GM19455 (cell line): ENCODE results near the gene PDE6D.

Experiments
- ATAC-seq: cut with Tn5 transposase; IDR thresholded peaks from one replicate; pipeline ENCODE4 v1.9.1; 2021; ENCODE audit not compliant: unreplicated experiment

PDE6D gene

DNA sequence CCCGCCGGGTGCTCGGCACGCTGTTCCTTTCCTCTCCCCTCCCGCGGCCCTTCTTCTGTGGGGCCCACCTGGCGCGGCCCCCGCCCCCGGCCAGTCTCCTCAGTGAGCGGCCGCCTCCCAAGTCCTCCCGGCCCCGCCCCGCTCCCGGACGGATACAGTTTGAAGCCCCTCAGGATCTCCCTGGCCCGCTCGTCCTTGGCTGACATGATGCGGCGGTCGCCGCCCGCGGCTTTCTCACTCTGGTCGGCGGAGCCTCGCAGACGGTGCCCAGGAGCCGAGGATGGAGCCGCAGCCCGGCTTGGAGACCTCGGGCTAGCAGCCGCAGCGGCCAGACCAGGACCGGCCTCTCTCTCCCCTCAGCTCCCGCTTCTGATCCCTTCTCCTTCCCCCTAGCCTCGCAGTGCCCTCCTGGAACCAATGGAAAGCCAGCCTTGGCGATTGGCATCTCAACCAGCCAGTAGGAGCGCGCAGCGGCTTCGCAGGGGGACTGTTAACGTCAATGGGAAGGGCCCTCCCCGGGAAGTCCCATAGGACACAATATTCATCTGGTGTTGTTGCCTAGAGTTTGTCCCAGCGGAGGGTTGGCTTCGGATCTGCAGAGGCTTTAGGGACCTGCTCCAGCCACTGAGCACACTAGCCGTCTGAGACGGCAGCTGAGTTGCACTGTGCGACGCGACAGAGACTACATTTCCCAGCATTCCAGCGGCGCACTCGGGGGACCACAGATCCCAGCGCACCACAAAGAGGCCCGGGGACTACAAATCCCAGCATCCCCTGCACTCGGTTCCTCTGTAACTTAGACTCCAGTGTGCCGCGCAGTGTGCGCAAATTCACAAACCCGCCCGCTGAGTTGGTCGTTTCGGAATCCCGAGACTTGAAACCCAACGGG, at the start of gene PDE6D:
PDE6D (minus strand) TSS at position 374 of the 889 bp plus-strand sequence; CDS start at position 206, 168 bp downstream.
- peak; percentile 89 for ATAC-seq

- no peak for ATAC-seq
These were observed 40.8 kb upstream of the PDE6D start for GRCh38 chr2:231821908-231822307.

- ATAC-seq: no peak
These were observed 39.8 kb upstream of the PDE6D start for GRCh38 chr2:231820786-231821303.

DNA sequence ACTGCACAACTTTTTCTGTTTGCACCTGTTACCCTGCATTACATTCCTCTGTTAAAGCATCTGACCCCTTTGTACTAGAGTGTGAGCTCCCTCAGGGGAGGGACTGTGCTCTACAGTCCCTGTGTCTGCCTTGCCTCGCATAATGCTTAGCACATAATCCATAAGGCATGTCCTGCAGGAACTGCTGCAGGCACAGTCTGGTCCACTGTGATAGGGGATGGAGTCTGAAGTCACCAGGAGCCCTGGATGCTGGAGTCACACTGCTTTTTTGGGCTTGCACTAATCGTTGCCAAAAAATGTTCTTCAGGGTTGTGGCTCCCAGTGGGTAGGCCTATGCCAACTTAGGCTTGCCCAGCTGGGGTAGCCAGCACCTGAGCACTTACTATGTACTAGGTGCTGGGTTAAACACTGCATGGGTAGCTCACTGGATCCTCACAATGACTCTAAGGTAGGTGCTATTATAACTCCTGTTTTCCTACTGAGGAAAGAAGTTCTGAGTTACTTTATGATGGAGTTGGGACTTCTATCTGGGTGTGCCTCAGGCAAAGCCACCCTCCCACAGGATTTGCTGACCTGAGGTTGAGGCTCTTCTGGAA, 38.5 kb upstream of the PDE6D start:
- no peak for ATAC-seq

GRCh38 chr2:231816327-231817026, 35.4 kb upstream of the PDE6D start:
- no peak for ATAC-seq

- no peak for ATAC-seq
These were observed 29.8 kb upstream of the PDE6D start for GRCh38 chr2:231810905-231811304.

DNA sequence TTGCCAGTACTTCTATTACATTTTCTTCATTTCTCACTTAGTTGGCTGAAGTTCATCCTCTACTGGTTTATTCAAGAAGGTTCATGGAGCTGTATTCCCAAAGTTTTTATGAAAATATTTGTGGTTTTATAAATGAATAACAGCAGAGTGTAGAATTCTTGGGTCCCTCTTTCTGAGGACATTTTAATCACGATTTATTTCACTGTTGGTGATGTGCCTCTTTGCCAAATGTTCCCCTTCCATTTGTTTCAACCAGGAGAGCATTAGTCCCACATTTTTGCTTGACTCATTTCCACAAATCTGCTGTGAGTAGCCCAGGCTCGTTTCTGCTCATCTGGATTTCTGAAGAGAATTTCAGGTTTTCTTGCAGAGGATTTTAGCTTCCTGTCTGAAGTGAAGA, 25.9 kb upstream of the PDE6D start:
- no peak for ATAC-seq

- no peak for ATAC-seq
These were observed 22.5 kb upstream of the PDE6D start for GRCh38 chr2:231803501-231804138.

DNA sequence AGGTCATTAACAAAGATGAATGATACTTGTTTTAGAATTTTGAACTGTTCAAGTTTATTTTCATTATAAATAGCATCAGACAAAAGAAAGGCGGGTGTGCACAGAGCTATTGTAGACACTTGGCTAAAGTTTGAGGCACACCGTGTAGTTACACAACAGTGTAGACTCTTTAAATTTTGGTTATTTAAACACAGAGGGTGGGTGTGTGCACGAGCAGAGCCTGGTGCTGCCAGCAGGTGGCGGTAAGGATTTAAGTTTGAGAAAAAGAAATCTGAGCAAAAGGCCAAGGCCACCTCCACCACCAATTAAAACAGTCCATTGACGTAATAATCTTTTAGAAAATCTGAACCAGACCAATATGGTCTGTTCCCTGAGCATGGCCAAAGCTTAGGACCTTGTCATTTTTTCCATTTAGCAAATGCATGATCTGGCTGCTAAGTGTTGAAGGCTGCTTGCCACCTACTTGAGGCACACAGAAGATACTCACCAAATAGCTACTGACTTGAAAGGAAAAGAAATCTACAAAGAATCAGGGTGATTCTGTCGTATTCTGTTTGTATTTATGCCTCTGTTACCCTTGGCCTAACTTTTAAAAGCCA, 19.5 kb upstream of the PDE6D start:
- no peak for ATAC-seq

DNA sequence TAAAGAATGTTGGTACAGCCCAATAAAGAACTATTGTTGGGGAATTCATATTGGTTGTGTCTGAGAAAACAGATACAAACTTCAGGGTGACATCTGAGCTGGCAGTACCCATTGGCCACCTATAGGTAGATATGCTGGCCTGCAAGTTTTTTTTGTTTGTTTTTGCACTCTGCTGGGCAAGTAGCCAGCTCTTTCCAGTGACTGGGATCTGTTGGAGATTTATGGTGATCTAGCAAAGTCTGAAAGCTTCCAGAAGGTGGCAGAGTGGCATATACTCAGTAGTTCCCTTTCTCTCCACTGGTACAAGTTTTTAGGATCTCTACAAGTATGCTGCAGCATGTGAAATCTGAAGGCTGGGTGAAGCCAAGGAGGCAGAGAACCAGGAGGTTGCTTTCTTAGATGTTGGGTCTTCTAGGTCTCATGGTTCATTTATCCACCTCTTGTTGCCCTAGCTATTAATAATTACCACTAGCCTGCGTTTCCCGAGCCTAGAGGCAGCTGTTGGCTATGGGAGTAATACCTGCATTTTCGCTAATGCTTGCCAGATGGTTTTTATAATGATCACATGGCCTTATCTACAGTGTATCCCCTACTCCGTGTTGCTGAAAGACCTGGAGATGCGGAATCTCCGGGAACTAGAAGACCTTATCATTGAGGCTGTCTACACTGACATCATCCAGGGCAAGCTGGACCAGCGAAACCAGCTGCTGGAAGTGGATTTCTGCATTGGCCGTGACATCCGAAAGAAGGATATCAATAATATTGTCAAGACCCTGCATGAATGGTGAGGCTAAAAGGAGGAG, 14.6 kb upstream of the PDE6D start:
- ATAC-seq: no peak

DNA sequence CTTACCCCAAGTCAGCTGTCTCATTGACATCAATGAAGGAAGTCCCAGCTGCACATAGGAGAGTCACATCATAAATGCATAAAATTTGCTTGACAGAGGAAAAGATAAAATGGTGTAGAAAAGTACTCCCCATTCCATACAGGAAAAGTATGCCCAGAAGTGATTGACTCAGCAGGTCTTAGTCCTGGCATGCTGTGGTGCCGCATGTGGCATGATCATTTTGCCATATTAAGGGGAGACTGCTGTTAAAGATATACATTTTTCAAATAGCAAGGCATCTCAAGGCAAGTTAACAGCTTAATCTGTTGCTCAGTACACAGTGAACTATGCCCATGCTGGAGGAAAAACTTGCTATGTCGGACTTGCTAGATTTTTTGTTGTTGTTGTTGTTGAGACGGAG, 13.3 kb upstream of the PDE6D start:
- ATAC-seq: no peak

DNA sequence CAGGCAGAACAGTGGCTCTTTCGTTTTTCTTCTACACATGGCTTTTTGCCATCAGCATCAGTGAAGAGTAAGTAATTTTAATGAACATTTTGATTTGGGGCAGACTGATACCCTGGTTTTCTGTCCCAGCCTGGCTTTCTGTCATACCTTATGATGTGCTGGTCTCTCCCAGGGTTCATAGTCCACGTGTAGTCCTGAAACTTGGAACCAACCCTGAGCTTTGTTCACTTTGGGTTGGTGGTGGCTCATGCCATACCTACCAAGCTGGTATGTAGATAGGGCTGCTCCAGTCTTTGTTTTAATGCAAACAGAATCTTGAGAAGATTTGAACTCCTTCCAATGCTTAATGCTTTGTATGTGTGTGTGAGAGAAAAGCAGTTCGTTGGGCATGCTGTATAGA, 10.0 kb upstream of the PDE6D start:
- no peak for ATAC-seq

GRCh38 chr2:231786917-231787292, 5.8 kb upstream of the PDE6D start:
- no peak for ATAC-seq

GRCh38 chr2:231786177-231786916, 5.3 kb upstream of the PDE6D start, which contains the start of gene COPS7B:
TSS of gene COPS7B (plus strand) at chr2:231786445. CDS start at chr2:231788571, 2,126 bp downstream.
- ATAC-seq: peak; percentile 62

GRCh38 chr2:231785822-231786176, 4.7 kb upstream of the PDE6D start:
- ATAC-seq: peak; percentile 7

GRCh38 chr2:231785413-231785812, 4.3 kb upstream of the PDE6D start:
- no peak for ATAC-seq

DNA sequence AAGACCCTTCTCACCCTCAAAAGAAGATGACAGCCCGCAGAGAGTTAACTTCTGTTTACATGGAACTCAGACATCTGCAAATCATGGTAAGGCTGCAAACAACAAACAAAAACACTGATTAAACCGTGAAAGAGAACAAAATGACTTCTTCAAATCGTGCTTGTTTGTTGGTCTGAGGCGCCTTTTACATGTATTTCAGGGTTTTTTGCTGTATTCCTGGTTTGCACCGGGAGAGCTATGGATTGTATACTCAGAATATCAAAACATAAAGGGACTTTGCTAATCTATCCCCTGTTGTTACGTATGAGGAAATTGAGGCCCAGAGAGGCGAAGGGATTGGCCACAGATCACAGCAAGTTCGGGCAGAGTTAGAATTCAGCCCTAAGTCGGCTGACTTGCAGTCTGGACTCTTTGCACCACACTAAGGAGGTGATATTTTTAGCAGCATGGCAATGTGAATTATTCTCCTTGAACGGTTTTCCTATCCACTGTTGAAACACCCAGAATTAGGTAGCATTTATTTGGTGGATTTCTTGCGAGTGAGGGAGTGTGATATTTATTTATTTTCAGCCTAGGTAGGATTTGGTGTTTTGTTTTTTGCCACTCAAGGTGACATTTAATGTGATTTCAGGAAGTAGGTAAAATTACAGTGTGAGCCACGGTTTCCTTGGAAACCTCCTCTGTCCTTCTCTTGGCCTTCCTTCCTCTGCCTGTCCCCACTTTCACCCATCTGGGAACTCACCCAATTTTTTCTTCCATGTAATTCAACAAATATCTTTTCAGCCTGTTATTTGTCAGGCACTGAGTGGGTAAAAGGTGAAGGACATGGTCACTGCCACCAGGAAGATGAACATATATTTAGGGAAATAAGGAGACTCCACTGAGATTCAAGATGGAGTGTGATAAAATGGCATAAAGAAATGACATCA, 980 bp upstream of the PDE6D start:
- ATAC-seq: no peak
